Ovary (tissue), 9 donors: ENCODE results near the gene SCO1. TPM values are rescaled to one million over a fixed set of nuclear protein-coding genes. Genes with fewer than 3 reads are reported as not detected.
"Not testable (repeated sequence)": the region's sequence is repeated elsewhere in the genome, so short reads cannot be mapped to it uniquely, and the experiment has no call there.

Source experiments
- DNase-seq, 5 donors: peaks; one replicate each; pipeline ENCODE4 v3.0.0-alpha.2; 2019 to 2020
- H3K27ac ChIP-seq, 2 donors: fragments of 200-600 bp; one replicate each; pipeline versions ENCODE4 v1.5.1 to v1.8.0; 2019 to 2022
- H3K27me3 ChIP-seq: fragments of 200-600 bp; one replicate; pipeline ENCODE4 v1.8.0; 2022
- H3K36me3 ChIP-seq: fragments of 200-600 bp; sonication (generic); one replicate; pipeline ENCODE4 v1.5.1; 2019
- H3K4me1 ChIP-seq: one replicate; pipeline ENCODE4 v1.8.1; 2013; ENCODE audit warnings: mild to moderate bottlenecking, moderate library complexity; ENCODE audit not compliant: insufficient read depth
- H3K4me3 ChIP-seq: fragments of 200-600 bp; sonication (generic); one replicate; pipeline ENCODE4 v1.5.1; 2017
- H3K9me3 ChIP-seq, 2 donors: fragments of 200-600 bp in 1 of 2; sonication (generic) in 1 of 2; one replicate each; pipeline versions ENCODE4 v1.5.1 to v1.8.1; 2013 to 2019; ENCODE audit warnings: mild to moderate bottlenecking in 1 of 2, moderate library complexity in 1 of 2
- CTCF ChIP-seq, 3 donors: fragments of 450-650 bp in 2 of 3; fragments of 200-600 bp in 1 of 3; IDR thresholded peaks; one replicate each; pipeline versions ENCODE4 v1.5.1 to v1.8.0; 2016 to 2022; ENCODE audit warnings: antibody characterized with exemption in 3 of 3, mild to moderate bottlenecking in 1 of 3
- EP300 ChIP-seq: sonication (generic); formaldehyde crosslinking; IDR thresholded peaks from one replicate; pipeline ENCODE4 v1.6.1; 2017; ENCODE audit warnings: antibody characterized with exemption
- POLR2A ChIP-seq: fragments of 450-650 bp; IDR thresholded peaks from one replicate; pipeline ENCODE4 v1.6.1; 2017; ENCODE audit warnings: antibody characterized with exemption, mild to moderate bottlenecking, moderate library complexity
- WGBS, 3 donors: extraction: QIAGEN DNeasy Blood & Tissue Kit in 1 of 3; methylation state at CpG; one replicate each; pipeline versions ENCODE4 v1.1.5 to v1.1.7; 2013 to 2017; 5-methylcytosine and 5-hydroxymethylcytosine counted together
- intact Hi-C, 4 donors: fragments of 100-400 bp; cut with DNase I; formaldehyde crosslinking; loops; one replicate each; pipeline versions ENCODE4 v1.11.0 to v1.15.1; 2022 to 2023
- polyA plus RNA-seq, 2 donors: library from polyadenylated mRNA; stranded (reverse); fragments of 200-250 nt in 1 of 2; fragments of 350-450 nt in 1 of 2; fragmentation: Illumina TruSeq in 1 of 2; extraction: RNeasy Lipid Tissue Mini Kit (QIAGEN cat#74804) in 1 of 2; gene quantifications; one replicate each; pipeline ENCODE4 v1.2.3, GENCODE V29; 2013 to 2014
- total RNA-seq, 7 donors: library from RNA; depleted of rRNA in 2 of 7; stranded (reverse); fragments of >200 nt in 2 of 7; fragmentation: NEBNext Ultra II Directional in 3 of 7; extraction: Animal tissue kit (Norgen Biotek cat#: 25700) in 3 of 7; gene quantifications; one replicate each; pipeline versions ENCODE4 v1.1.0 to v1.2.4, GENCODE V29; 2016 to 2023
- donor health status: DM: no; HTN: no; CAD: no; lungs with moderate emphysema.
- donor health status: DM: no; HTN: no; CAD: no.
- donor health status: Bipolar disorder and iron deficiency.
- donor health status: DM: yes; HTN: yes; CAD: no.
- donor health status: DM: no; HTN: no; CAD: no.
- donor health status: DM: yes; HTN: yes; CAD: no.

The SCO1 gene
- total and polyA plus RNA-seq, 9 donors: 9.5 to 26.5 (median 20.7) TPM

GRCh38 chr17:10735251-10735650 lies 37.9 kb upstream of the SCO1 start:
- Histone ChIP-seq H3K4me3 (no peak overlapping the region), H3K4me1 (peaks cover 3% of the 10 kb centered on the region), H3K9me3 (no peaks in the 10 kb centered on the region), H3K27ac (no peak overlapping the region), H3K36me3 (no peaks in the 10 kb centered on the region), H3K27me3 (no peaks in the 10 kb centered on the region)
- WGBS, 3 donors: 70 to 78% (median 71%) methylated on average over 2 of the region's 2 CpGs
- TF ChIP-seq EP300 (no peak), CTCF (IDR thresholded peaks at IDR 0.05) (no peak), POLR2A (no peak)
- intact Hi-C loops: loop anchor here in 2 of 4 donors (5.0 kb wide), 2 partner anchors 107 to 117 kb away; no protein-coding TSS in a partner anchor
- no peak for DNase-seq

GRCh38 chr17:10733666-10734065 lies 36.3 kb upstream of the SCO1 start:
- Histone ChIP-seq H3K4me3 (no peak overlapping the region), H3K36me3 (no peaks in the 10 kb centered on the region), H3K9me3 (no peaks in the 10 kb centered on the region), H3K27ac (no peak overlapping the region), H3K4me1 (peaks cover 2% of the 10 kb centered on the region), H3K27me3 (no peaks in the 10 kb centered on the region)
- intact Hi-C loops: loop anchor here in 1 of 4 donors (5.0 kb wide), 1 partner anchor 109 kb away; no protein-coding TSS in a partner anchor
- no peak for DNase-seq
- WGBS, 3 donors: 90 to 93% (median 91%) methylated on average over 3 of the region's 3 CpGs
- no peak for TF ChIP-seq CTCF (IDR thresholded peaks at IDR 0.05)
- TF ChIP-seq EP300: no peak
- TF ChIP-seq POLR2A: no peak

DNA sequence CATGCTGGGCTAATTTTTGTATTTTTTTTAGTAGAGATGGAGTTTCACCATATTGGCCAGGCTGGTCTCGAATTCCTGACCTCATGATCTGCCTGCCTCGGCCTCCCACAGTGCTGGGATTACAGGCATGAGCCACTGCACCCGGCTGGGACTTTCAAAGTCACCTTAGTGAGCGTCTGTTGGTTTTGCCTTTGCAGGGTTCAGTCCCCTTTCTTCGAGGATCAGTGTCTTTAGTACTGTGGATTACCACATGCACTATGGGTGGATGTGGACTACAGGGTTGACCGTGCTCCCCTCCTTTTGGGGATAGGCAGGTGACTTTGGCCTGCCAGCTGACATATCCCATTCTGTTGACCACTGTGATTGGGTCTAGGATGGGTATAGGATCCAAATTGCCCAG lies 34.8 kb upstream of the SCO1 start:
- not testable (repeated sequence) for H3K4me1 ChIP-seq, H3K4me3 ChIP-seq, H3K27me3 ChIP-seq, H3K9me3 ChIP-seq, H3K36me3 ChIP-seq, H3K27ac ChIP-seq, DNase-seq
- intact Hi-C loops: loop anchor here in 1 of 4 donors (5.0 kb wide), 1 partner anchor 110 kb away; no protein-coding TSS in a partner anchor
- WGBS, 3 donors: 82 to 97% (median 87%) methylated on average over 6 of the region's 6 CpGs

DNA sequence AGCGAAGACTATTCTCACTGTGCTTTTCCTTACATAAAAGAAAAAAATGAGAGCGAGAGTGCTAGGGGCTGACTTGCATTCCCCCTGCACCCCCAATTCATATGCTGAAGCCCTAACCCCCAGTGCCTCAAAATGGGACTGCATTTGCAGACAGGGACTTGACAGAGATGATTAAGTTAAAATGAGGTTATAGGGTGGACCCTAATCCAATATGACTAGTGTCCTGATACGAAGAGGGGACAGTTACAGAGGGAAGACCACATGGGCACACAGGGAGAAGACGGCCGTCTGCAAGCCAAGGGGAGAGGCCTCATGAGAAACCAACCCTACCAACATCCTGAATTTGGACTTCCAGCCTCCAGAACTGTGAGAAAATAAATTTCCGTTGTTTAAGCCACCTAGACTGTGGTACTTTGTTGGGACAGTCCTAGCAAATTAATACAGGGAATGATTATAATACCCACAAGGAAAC lies 34.1 kb upstream of the SCO1 start:
- H3K27ac ChIP-seq: peak overlapping the region in 1 of 2 donors; percentile 98
- intact Hi-C loops: loop anchor here in 1 of 4 donors (5.0 kb wide), 1 partner anchor 111 kb away; no protein-coding TSS in a partner anchor
- DNase-seq: no peak
- H3K36me3 ChIP-seq: no peaks in the 10 kb centered on the region
- no peak overlapping the region for H3K4me3 ChIP-seq
- H3K4me1 ChIP-seq: peaks cover 2% of the 10 kb centered on the region
- no peaks in the 10 kb centered on the region for H3K27me3 ChIP-seq
- TF ChIP-seq POLR2A: no peak
- TF ChIP-seq CTCF (IDR thresholded peaks at IDR 0.05): no peak
- TF ChIP-seq EP300: no peak
- no peaks in the 10 kb centered on the region for H3K9me3 ChIP-seq
- 90 to 95% (median 95%) methylated on average over 6 of the region's 6 CpGs for WGBS, 3 donors

DNA sequence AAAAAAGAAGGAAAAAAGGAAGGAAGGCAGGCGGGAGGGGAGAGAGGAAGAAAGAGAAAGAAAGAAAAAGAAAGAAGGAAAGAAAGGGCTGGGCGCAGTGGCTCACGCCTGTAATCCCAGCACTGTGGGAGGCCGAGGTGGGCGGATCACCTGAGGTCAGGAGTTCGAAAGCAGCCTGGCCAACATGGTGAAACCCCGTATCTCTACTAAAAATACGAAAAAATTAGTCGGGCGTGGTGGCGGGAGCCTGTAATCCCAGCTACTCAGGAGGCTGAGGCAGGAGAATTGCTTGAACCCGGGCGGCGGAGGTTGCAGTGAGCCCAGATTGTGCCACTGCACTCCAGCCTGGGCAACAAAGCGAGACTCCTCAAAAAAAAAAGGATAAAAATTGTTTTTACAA lies 32.9 kb upstream of the SCO1 start:
- intact Hi-C loops: loop anchor here in 1 of 4 donors (5.0 kb wide), 1 partner anchor 112 kb away; no protein-coding TSS in a partner anchor
- Histone ChIP-seq H3K4me3 (peak overlapping the region; percentile 86), H3K27ac (peak overlapping the region; percentile 93 to 98)
- peak in 4 of 5 donors; percentile 20 to 57 (median 46) for DNase-seq
- H3K27me3 ChIP-seq, H3K9me3 ChIP-seq, H3K36me3 ChIP-seq, H3K4me1 ChIP-seq: not testable (repeated sequence)
- 5 to 8% (median 7%) methylated on average over 15 of the region's 15 CpGs for WGBS, 3 donors
